GM19397 (cell line): ENCODE data around the gene CPSF3.

Experiments
- ATAC-seq: cut with Tn5 transposase; IDR thresholded peaks from one replicate; pipeline ENCODE4 v1.9.1; 2021; ENCODE audit warnings: mild to moderate bottlenecking, moderate library complexity; ENCODE audit not compliant: unreplicated experiment

CPSF3 gene

GRCh38 chr2:9423100-9423921 is at the start of gene CPSF3, which contains the start of gene ITGB1BP1:
Gene CPSF3 (plus strand): TSS chr2:9423654. CDS start chr2:9423774, 120 bp downstream.
Gene ITGB1BP1 (minus strand): TSS chr2:9423528. CDS start chr2:9418697, 4,831 bp downstream.
- peak; percentile 84 for ATAC-seq

- ATAC-seq = no peak
Observed at GRCh38 chr2:9374071-9374730, 49.3 kb upstream of the CPSF3 start.

- no peak for ATAC-seq
Observed at GRCh38 chr2:9375857-9376428, 47.5 kb upstream of the CPSF3 start.

- ATAC-seq = no peak
Observed at GRCh38 chr2:9377461-9378097, 45.9 kb upstream of the CPSF3 start.

GRCh38 chr2:9378433-9379390 is 44.7 kb upstream of the CPSF3 start:
- no peak for ATAC-seq

GRCh38 chr2:9379391-9379755 is 44.1 kb upstream of the CPSF3 start:
- no peak for ATAC-seq

- ATAC-seq = no peak
Observed at GRCh38 chr2:9380702-9381628, 42.5 kb upstream of the CPSF3 start.

GRCh38 chr2:9382604-9383235 is 40.7 kb upstream of the CPSF3 start:
- no peak for ATAC-seq

GRCh38 chr2:9384521-9384920 is 38.9 kb upstream of the CPSF3 start:
- no peak for ATAC-seq

- no peak for ATAC-seq
Observed at GRCh38 chr2:9385841-9386240, 37.6 kb upstream of the CPSF3 start.

- ATAC-seq = no peak
Observed at GRCh38 chr2:9388199-9388681, 35.2 kb upstream of the CPSF3 start.

- no peak for ATAC-seq
Observed at GRCh38 chr2:9388950-9389911, 34.2 kb upstream of the CPSF3 start.

GRCh38 chr2:9390151-9390850 is 33.2 kb upstream of the CPSF3 start:
- no peak for ATAC-seq

- ATAC-seq = no peak
Observed at GRCh38 chr2:9390991-9391390, 32.5 kb upstream of the CPSF3 start.

GRCh38 chr2:9391961-9392720 is 31.3 kb upstream of the CPSF3 start:
- ATAC-seq = no peak
